Measurements from ENCODE around the gene AMBRA1.

Gene AMBRA1

GRCh38 chr11:46564459-46564858 is 29.4 kb downstream of the AMBRA1 start:
- no peak for DNase-seq

GRCh38 chr11:46562527-46562926 is 31.3 kb downstream of the AMBRA1 start:
- no peak for DNase-seq

GRCh38 chr11:46560300-46560991 is 33.4 kb downstream of the AMBRA1 start:
- no peak for DNase-seq

- no peak for DNase-seq
These were observed 34.0 kb downstream of the AMBRA1 start for GRCh38 chr11:46559815-46560214.

GRCh38 chr11:46557684-46558151 is 36.1 kb downstream of the AMBRA1 start:
- DNase-seq, result no peak

GRCh38 chr11:46555267-46556054 is 38.4 kb downstream of the AMBRA1 start:
- DNase-seq, result no peak

- no peak for DNase-seq
These were observed 39.3 kb downstream of the AMBRA1 start for GRCh38 chr11:46554213-46555147.

GRCh38 chr11:46553814-46554212 is 40.0 kb downstream of the AMBRA1 start:
- no peak for DNase-seq

GRCh38 chr11:46551261-46551660 is 42.6 kb downstream of the AMBRA1 start:
- DNase-seq, result no peak

- no peak for DNase-seq
These were observed 46.2 kb downstream of the AMBRA1 start for GRCh38 chr11:46547579-46547978.

- no peak for DNase-seq
These were observed 50.3 kb downstream of the AMBRA1 start for GRCh38 chr11:46543564-46543963.

GRCh38 chr11:46541593-46542371 is 52.0 kb downstream of the AMBRA1 start:
- no peak for DNase-seq

GRCh38 chr11:46540807-46541206 is 53.0 kb downstream of the AMBRA1 start:
- no peak for DNase-seq

- DNase-seq, result peak; percentile 94
These were observed 56.1 kb downstream of the AMBRA1 start for GRCh38 chr11:46537537-46538295.

GRCh38 chr11:46537121-46537520 is 56.7 kb downstream of the AMBRA1 start:
- DNase-seq, result no peak

GRCh38 chr11:46535688-46536087 is 58.1 kb downstream of the AMBRA1 start:
- DNase-seq, result no peak

- DNase-seq, result no peak
These were observed 59.1 kb downstream of the AMBRA1 start for GRCh38 chr11:46534711-46535110.

GRCh38 chr11:46533396-46534100 is 60.3 kb downstream of the AMBRA1 start:
- no peak for DNase-seq

- DNase-seq, result no peak
These were observed 63.8 kb downstream of the AMBRA1 start for GRCh38 chr11:46529928-46530574.
